HepG2 (cell line): ENCODE measurements around the gene NXPH4. TPM values are rescaled to one million over a fixed set of nuclear protein-coding genes. Genes with fewer than 3 reads are reported as not detected.

Experiments
- BHLHE40 ChIP-seq: IDR thresholded peaks from 2 replicates; pipeline ENCODE4 v1.6.1; 2011; ENCODE audit warnings: low read length, improper control_type of control experiment
- BRCA1 ChIP-seq: sonication (generic); formaldehyde crosslinking; IDR thresholded peaks from 2 replicates; pipeline ENCODE4 v1.4.0; 2020; ENCODE audit warnings: missing genetic modification reagents
- CBX1 ChIP-seq: IDR thresholded peaks from one replicate; pipeline ENCODE4 v1.6.1; 2016; ENCODE audit warnings: antibody characterized with exemption, low read depth
- CCDC6 ChIP-seq: sonication (generic); formaldehyde crosslinking; IDR thresholded peaks from 2 replicates; pipeline ENCODE4 v1.8.1; 2022; ENCODE audit warnings: mild to moderate bottlenecking, missing genetic modification reagents, moderate library complexity
- ESRRA ChIP-seq: sonication (generic); formaldehyde crosslinking; IDR thresholded peaks from 2 replicates; pipeline ENCODE4 v1.5.1; 2020; ENCODE audit warnings: mild to moderate bottlenecking, low read depth, missing genetic modification reagents
- FLYWCH1 ChIP-seq: sonication (generic); formaldehyde crosslinking; IDR thresholded peaks from 2 replicates; pipeline ENCODE4 v1.8.1; 2023; ENCODE audit warnings: mild to moderate bottlenecking, missing genetic modification reagents
- ISL2 ChIP-seq: sonication (generic); formaldehyde crosslinking; IDR thresholded peaks from 2 replicates; pipeline ENCODE4 v1.5.0; 2020; ENCODE audit warnings: missing genetic modification reagents
- KAT2B ChIP-seq: fragments of 150-350 bp; IDR thresholded peaks from 2 replicates; pipeline ENCODE4 v1.6.1; 2014; ENCODE audit warnings: low read depth, low read length, borderline replicate concordance
- MED13 ChIP-seq: sonication (generic); formaldehyde crosslinking; IDR thresholded peaks from 2 replicates; pipeline ENCODE4 v1.5.0; 2020; ENCODE audit warnings: missing genetic modification reagents
- MIER3 ChIP-seq: IDR thresholded peaks from 2 replicates; pipeline ENCODE4 v1.6.1; 2016; ENCODE audit warnings: missing compliant biosample characterization, borderline replicate concordance
- MTF2 ChIP-seq: sonication (generic); formaldehyde crosslinking; IDR thresholded peaks from 2 replicates; pipeline ENCODE4 v1.5.0; 2020; ENCODE audit warnings: missing genetic modification reagents, borderline replicate concordance
- PRMT3 ChIP-seq: sonication (generic); formaldehyde crosslinking; IDR thresholded peaks from 2 replicates; pipeline ENCODE4 v1.8.1; 2022; ENCODE audit warnings: low read depth, mild to moderate bottlenecking, moderate library complexity, missing genetic modification reagents, borderline replicate concordance
- RAD51 ChIP-seq: fragments of 450-650 bp; IDR thresholded peaks from 2 replicates; pipeline ENCODE4 v1.6.1; 2016; ENCODE audit warnings: borderline replicate concordance
- RXRB ChIP-seq: IDR thresholded peaks from 2 replicates; pipeline ENCODE4 v1.6.1; 2016; ENCODE audit warnings: borderline replicate concordance, missing genetic modification reagents, missing compliant biosample characterization
- TEF ChIP-seq: sonication (generic); formaldehyde crosslinking; IDR thresholded peaks from 2 replicates; pipeline ENCODE4 v1.5.0; 2020; ENCODE audit warnings: missing genetic modification reagents
- TGIF2 ChIP-seq: IDR thresholded peaks from 2 replicates; pipeline ENCODE4 v1.6.1; 2016; ENCODE audit warnings: control low read depth, missing compliant biosample characterization
- ZBTB20 ChIP-seq: sonication (generic); formaldehyde crosslinking; IDR thresholded peaks from 2 replicates; pipeline ENCODE4 v1.8.1; 2023; ENCODE audit warnings: missing genetic modification reagents, low read depth, mild to moderate bottlenecking, borderline replicate concordance
- ZMAT3 ChIP-seq: sonication (generic); formaldehyde crosslinking; conservative IDR thresholded peaks from 2 replicates; pipeline ENCODE4 v1.7.0; 2021; ENCODE audit warnings: missing genetic modification reagents
- ZNF232 ChIP-seq: sonication (generic); formaldehyde crosslinking; IDR thresholded peaks from 2 replicates; pipeline ENCODE4 v1.4.0; 2020; ENCODE audit warnings: missing genetic modification reagents, borderline replicate concordance
- ZNF234 ChIP-seq: sonication (generic); formaldehyde crosslinking; conservative IDR thresholded peaks from 2 replicates; pipeline ENCODE4 v1.5.1; 2020; ENCODE audit warnings: mild to moderate bottlenecking, missing genetic modification reagents
- ZNF777 ChIP-seq: sonication (generic); formaldehyde crosslinking; IDR thresholded peaks from 2 replicates; pipeline ENCODE4 v1.4.0; 2020; ENCODE audit warnings: missing genetic modification reagents
- polyA plus RNA-seq, 8 experiments: library from polyadenylated mRNA; depleted of rRNA in 3 of 8; stranded (reverse) in 7 of 8; unstranded in 1 of 8; fragments of >200 nt; fragmentation: Illumina TruSeq in 4 of 8; extraction: Trizol in 4 of 8; gene quantifications; 2 replicates each; pipeline versions ENCODE4 v1.2.1 to v1.2.3, GENCODE V29; 2011 to 2016; ENCODE audit warnings: low read depth in 4 of 8, missing spikeins in 1 of 8, mixed read lengths in 1 of 8; ENCODE audit not compliant: insufficient read depth in 1 of 8
- total RNA-seq, 5 experiments: library from RNA; depleted of rRNA; stranded (reverse); fragments of >200 nt; fragmentation: Illumina TruSeq; extraction: Trizol; gene quantifications; 2 replicates each; pipeline ENCODE4 v1.2.3, GENCODE V29; 2016; ENCODE audit warnings: low read depth in 1 of 5
- TF ChIP-seq, protein P1 (sequence below): sonication (generic); formaldehyde crosslinking; IDR thresholded peaks from 2 replicates; pipeline ENCODE4 v1.5.1; 2020; ENCODE audit warnings: mild to moderate bottlenecking, missing genetic modification reagents, moderate library complexity
- TF ChIP-seq, protein P2 (sequence below): sonication (generic); formaldehyde crosslinking; IDR thresholded peaks from 2 replicates; pipeline ENCODE4 v1.9.0; 2021; ENCODE audit warnings: missing genetic modification reagents, mild to moderate bottlenecking, borderline replicate concordance
- TF ChIP-seq, protein P3 (sequence below): sonication (generic); formaldehyde crosslinking; IDR thresholded peaks from 2 replicates; pipeline ENCODE4 v1.5.0; 2020; ENCODE audit warnings: missing genetic modification reagents, mild to moderate bottlenecking, borderline replicate concordance

The NXPH4 gene
- total and polyA plus RNA-seq, 2 of the 13 experiments (the other 11 are each of a cell fraction or from before 2014, with no cell fraction given): 0.13 TPM; not detected in 1

DNA sequence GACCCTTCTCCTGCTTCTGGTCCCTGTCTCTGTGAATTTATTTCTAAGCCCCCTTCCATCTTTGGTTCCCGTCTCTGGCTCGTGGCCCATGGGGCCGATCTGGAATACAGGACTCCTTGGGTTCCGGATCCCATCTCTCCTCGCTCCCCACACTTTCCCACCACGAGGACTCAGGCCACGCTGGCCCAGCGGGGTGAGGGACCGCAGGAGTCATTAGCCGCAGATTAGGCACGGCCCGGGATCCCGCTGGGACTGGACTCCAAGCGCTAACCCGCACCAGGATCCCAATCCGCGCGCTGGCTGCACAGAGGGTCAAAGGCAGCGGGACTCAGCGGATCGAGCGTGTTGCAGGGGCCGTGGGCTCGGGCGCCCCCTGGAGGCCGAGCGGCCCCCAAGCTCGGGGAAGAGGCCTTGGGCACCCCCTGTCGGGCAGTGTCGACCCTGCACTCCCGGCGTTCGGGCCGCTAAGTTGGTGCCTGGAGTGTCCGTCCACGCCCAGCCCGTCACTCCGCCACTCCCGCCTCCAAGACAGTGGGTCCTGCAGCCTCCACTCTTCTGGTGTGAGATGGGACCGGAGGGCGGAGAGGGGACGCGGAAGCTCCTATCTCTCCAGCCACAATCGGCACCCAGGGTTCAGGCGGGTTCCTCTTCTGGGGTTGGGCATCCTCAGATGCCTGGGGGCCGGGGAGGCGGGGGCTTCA, 22.4 kb downstream of the NXPH4 start (continued):
- TF ChIP-seq, protein P1, sequence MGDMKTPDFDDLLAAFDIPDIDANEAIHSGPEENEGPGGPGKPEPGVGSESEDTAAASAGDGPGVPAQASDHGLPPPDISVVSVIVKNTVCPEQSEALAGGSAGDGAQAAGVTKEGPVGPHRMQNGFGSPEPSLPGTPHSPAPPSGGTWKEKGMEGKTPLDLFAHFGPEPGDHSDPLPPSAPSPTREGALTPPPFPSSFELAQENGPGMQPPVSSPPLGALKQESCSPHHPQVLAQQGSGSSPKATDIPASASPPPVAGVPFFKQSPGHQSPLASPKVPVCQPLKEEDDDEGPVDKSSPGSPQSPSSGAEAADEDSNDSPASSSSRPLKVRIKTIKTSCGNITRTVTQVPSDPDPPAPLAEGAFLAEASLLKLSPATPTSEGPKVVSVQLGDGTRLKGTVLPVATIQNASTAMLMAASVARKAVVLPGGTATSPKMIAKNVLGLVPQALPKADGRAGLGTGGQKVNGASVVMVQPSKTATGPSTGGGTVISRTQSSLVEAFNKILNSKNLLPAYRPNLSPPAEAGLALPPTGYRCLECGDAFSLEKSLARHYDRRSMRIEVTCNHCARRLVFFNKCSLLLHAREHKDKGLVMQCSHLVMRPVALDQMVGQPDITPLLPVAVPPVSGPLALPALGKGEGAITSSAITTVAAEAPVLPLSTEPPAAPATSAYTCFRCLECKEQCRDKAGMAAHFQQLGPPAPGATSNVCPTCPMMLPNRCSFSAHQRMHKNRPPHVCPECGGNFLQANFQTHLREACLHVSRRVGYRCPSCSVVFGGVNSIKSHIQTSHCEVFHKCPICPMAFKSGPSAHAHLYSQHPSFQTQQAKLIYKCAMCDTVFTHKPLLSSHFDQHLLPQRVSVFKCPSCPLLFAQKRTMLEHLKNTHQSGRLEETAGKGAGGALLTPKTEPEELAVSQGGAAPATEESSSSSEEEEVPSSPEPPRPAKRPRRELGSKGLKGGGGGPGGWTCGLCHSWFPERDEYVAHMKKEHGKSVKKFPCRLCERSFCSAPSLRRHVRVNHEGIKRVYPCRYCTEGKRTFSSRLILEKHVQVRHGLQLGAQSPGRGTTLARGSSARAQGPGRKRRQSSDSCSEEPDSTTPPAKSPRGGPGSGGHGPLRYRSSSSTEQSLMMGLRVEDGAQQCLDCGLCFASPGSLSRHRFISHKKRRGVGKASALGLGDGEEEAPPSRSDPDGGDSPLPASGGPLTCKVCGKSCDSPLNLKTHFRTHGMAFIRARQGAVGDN (CRISPR knock-in tag): peak; percentile 89
- TF ChIP-seq, protein P2, sequence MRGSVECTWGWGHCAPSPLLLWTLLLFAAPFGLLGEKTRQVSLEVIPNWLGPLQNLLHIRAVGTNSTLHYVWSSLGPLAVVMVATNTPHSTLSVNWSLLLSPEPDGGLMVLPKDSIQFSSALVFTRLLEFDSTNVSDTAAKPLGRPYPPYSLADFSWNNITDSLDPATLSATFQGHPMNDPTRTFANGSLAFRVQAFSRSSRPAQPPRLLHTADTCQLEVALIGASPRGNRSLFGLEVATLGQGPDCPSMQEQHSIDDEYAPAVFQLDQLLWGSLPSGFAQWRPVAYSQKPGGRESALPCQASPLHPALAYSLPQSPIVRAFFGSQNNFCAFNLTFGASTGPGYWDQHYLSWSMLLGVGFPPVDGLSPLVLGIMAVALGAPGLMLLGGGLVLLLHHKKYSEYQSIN (CRISPR knock-in tag): no peak
- TF ChIP-seq ZNF777 (no peak), MIER3 (CRISPR knock-in tag) (0 out of 2 replicates have a peak, but pooled peaks have one; percentile 61), ZNF232 (CRISPR knock-in tag) (no peak), ISL2 (peak; percentile 53; the same call in 1 of the 2 replicates), BHLHE40 (peak; percentile 32; the same call in 1 of the 2 replicates), PRMT3 (CRISPR knock-in tag) (no peak), MTF2 (peak; percentile 99; the same call in 1 of the 2 replicates), RXRB (CRISPR knock-in tag) (peak; percentile 58; the same call in 1 of the 2 replicates), KAT2B (no peak), RAD51 (no peak), FLYWCH1 (CRISPR knock-in tag) (no peak), CCDC6 (CRISPR knock-in tag) (no peak), ESRRA (CRISPR knock-in tag) (no peak), ZNF234 (CRISPR knock-in tag) (no peak), BRCA1 (no peak), CBX1 (peak; percentile 55), MED13 (CRISPR knock-in tag) (0 out of 2 replicates have a peak, but pooled peaks have one; percentile 36), TGIF2 (CRISPR knock-in tag) (no peak), TEF (CRISPR knock-in tag) (no peak), ZMAT3 (CRISPR knock-in tag) (no peak), ZBTB20 (CRISPR knock-in tag) (no peak)
- TF ChIP-seq, protein P3, sequence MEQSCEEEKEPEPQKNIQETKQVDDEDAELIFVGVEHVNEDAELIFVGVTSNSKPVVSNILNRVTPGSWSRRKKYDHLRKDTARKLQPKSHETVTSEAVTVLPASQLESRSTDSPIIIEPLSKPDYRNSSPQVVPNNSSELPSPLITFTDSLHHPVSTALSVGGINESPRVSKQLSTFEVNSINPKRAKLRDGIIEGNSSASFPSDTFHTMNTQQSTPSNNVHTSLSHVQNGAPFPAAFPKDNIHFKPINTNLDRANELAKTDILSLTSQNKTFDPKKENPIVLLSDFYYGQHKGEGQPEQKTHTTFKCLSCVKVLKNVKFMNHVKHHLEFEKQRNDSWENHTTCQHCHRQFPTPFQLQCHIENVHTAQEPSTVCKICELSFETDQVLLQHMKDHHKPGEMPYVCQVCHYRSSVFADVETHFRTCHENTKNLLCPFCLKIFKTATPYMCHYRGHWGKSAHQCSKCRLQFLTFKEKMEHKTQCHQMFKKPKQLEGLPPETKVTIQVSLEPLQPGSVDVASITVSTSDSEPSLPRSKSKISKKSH (CRISPR knock-in tag): no peak
